Measurements from ENCODE around the gene SCAP.
"Not testable (repeated sequence)": the region's sequence is repeated elsewhere in the genome, so short reads cannot be mapped to it uniquely, and the experiment has no call there.

Gene SCAP

DNA sequence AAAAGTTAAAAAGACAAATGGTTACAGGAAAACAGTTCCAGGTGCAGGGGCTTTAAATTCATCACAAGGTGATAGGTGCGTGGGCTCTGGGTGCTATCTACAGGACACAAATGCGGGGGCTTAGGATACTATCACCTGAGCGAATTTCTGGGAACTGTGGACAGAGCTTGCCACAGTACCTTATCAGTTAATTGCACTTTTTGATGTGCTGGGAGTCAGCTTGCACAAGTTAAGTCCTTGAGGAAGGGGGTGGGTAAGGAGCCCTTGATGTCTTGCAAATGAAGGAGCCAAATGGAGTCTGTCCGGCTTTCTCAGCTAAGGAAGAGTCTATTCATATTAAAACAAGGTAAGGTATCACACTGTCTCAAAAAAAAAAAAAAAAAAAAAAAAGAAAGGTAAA, 6.0 kb upstream of the SCAP start:
- DNase-seq (ENCODE audit: low read depth in 3 of 3), result not testable (repeated sequence)

DNA sequence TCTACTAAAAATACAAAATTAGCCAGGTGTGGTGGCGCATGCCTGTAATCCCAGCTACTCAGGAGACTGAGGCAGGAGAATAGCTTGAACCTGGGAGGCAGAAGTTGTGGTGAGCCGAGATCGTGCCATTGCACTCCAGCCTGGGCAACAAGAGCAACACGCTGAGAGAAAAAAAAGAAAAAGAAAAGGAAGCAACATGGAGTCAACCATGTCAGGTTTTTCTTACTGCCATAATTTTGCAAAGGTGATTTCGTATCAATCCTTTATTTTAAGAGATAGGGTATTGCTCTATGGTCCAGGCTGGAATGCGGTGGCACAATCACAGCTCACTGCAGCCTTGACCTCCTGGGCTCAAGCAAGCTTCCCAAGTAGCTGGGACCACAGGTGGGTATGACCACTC, 4.5 kb upstream of the SCAP start:
- not testable (repeated sequence) for DNase-seq (ENCODE audit: low read depth in 3 of 3)

DNA sequence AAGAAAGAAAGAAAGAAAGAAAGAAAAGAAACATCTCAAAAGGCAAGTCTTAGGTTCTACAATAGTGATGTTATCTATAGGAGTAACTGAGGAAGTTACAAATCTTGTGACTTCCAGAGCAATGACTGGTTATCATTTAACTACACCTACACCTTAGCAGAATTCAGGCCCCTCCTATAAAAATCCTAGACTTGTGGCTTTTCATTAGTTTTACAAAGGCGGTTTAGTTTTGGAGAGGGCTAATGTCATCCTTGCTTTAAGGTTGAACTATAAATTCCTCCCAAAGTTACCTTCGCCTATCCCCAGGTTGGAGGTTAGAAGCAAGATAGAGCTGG, 4.1 kb upstream of the SCAP start:
- no peak for DNase-seq (ENCODE audit: low read depth in 3 of 3)

- no peak for DNase-seq (ENCODE audit: low read depth in 3 of 3)
Observed at GRCh38 chr3:47478022-47478421, 2.3 kb upstream of the SCAP start.

- no peak for DNase-seq (ENCODE audit: low read depth in 3 of 3)
Observed at GRCh38 chr3:47476644-47477199, 981 bp upstream of the SCAP start.

DNA sequence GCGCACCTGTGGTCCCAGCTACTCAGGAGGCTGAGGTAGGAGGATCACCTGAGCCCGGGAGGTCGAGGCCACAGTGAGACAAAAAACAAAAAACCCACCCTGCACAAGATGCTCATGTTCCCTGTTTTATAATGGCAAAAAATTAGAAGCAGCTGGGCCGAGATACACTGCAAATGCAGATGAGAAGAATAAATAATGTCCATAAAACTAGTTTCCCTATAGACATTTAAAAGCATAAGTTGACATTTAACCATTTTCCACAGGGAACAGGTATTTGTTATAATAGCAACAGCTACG, 537 bp upstream of the SCAP start:
- no peak for DNase-seq (ENCODE audit: low read depth in 3 of 3)

GRCh38 chr3:47475029-47475569, 642 bp downstream of the SCAP start:
- DNase-seq (ENCODE audit: low read depth in 3 of 3), result peak in 1 of 3 donors; percentile 18

- no peak for DNase-seq (ENCODE audit: low read depth in 3 of 3)
Observed at GRCh38 chr3:47473391-47473790, 2.4 kb downstream of the SCAP start.

DNA sequence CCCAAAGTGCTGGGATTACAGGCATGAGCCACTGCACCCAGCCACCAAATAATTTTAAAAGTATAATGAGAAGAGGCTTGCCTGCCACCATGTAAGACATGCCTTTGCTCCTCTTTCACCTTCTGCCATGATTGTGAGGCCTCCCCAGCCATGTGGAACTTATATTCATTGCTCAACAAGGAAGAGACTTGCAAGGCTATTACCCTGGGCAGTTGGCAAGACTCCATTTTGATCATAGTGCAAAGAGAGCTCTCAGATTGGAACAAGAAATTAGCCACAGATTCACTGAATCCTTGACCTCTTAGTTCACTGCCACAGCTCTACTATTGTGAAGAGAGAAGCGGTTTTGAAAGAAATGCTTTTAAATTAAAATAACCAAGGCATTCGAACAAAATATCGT, 6.1 kb downstream of the SCAP start:
- DNase-seq (ENCODE audit: low read depth in 3 of 3), result no peak

- DNase-seq (ENCODE audit: low read depth in 3 of 3), result not testable (repeated sequence)
Observed at GRCh38 chr3:47468315-47468714, 7.4 kb downstream of the SCAP start.

DNA sequence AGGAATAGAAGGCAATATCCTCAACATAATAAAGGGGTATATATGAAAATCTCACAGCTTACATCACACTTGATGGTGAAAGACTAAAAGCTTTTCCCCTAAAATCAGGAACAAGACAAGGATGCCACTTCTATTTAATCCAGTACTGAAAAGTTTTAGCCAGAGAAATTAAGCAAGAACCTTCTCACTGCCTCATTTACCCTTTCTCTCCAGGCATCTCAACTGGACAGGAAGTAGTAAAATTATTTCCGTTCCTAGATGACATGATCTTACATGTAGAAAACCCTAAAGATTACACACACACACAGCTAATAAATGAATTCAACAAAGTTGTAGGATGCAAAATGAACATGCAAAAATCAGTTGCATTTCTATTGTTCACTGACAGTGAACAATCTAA, 11.2 kb downstream of the SCAP start:
- no peak for DNase-seq (ENCODE audit: low read depth in 3 of 3)

GRCh38 chr3:47459534-47460085, 16.1 kb downstream of the SCAP start:
- DNase-seq (ENCODE audit: low read depth in 3 of 3), result not testable (repeated sequence)

DNA sequence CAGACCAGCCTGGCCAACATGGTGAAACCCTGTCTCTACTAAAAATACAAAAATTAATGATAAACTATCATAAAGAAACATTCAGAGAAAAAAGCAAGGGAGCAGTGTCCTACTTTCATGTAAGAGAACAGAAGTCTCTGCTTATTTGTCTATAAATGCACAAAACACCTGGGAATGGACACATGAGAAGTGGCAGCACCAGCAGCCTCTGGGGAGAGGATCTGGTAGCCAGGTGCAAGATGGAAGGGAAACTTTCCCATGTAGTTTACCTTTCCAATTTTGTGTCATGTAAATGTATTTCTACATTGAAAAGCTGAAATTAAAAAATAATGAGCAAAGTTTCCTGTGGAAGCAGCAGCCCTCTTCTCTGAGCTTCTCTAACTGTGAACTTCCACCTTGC, 18.8 kb downstream of the SCAP start:
- DNase-seq (ENCODE audit: low read depth in 3 of 3), result no peak

DNA sequence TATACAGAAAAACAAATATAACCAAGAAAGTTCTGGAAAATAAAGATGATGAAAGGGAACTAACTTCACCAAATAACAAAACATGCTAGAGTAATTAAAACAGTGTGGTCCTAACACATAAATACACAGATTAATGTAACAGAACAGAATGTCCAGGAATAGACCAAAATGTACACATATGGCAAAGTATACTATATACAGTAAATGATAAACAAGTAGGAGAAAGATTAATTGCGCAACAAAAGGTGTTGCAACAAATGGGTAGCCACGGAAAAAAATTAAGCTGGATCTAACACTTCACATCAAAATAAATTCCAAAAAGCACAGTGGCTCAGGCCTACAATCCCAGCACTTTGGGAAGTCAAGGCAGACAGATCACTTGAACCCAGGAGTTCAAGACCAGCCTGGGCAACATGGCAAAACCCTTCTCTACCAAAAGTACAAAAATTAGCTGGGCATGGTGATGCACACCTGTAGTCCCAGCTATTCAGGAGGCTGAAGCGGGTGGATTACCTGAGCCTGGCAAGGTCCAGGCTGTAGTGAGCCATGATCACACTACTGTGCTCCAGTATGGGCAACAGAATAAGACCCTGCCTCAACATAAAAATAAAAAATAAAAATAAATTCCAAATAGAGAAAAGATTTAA, 19.8 kb downstream of the SCAP start:
- DNase-seq (ENCODE audit: low read depth in 3 of 3), result no peak

DNA sequence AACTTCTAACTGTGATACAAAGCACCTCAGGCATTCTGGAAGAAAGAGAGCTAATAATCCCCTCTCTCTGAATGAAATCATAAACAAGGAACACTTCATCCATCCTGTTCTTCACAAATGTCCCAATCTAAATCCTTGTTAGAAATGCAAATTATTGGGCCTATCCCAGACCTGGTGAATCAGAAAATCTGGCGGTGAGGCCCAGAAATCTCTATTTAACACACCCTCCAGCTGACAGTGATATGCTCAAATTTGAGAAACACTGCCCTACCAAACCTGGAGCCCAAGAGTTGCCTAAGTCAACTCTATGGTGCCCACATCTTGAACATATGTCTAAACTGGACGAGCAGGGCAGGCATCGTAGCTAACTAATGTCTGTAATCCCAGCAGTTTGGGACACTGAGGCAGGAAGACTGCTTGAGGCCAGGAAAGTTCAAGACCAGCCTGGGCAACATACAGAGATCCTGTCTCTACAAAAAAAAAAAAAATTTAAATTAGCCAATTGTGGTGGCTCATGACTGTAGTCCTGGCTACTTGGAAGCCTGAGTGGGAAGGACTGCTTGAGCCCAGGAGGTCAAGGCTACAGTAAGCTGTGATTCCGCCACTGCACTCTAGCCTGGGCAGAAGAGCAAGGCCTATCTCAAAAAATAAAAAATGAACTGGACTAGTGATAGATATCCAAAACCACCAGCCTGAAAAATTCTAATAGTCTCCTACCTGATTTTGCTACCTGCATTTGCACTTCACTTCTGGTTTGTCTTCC, 23.1 kb downstream of the SCAP start:
- no peak for DNase-seq (ENCODE audit: low read depth in 3 of 3)

GRCh38 chr3:47444103-47444502, 31.6 kb downstream of the SCAP start:
- DNase-seq (ENCODE audit: low read depth in 3 of 3), result no peak

DNA sequence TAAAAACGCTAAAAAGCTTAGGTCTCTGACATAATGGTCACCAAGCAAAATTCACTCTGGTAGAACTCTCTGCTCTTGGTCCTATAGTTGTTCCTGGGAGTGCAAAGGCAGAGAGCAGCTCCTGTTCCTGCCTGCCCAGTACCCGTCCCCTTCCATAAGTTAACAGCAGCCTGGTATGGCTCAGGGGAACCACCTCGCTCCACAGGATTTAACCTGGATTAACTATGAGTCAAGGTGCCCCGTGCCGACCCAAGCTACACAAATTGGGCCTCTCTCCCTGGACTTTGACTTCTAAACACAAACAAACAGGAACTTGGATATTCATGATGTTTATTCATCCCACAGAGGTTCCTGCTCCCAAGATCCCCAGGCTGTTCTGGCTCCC, 32.1 kb downstream of the SCAP start:
- DNase-seq (ENCODE audit: low read depth in 3 of 3), result no peak

DNA sequence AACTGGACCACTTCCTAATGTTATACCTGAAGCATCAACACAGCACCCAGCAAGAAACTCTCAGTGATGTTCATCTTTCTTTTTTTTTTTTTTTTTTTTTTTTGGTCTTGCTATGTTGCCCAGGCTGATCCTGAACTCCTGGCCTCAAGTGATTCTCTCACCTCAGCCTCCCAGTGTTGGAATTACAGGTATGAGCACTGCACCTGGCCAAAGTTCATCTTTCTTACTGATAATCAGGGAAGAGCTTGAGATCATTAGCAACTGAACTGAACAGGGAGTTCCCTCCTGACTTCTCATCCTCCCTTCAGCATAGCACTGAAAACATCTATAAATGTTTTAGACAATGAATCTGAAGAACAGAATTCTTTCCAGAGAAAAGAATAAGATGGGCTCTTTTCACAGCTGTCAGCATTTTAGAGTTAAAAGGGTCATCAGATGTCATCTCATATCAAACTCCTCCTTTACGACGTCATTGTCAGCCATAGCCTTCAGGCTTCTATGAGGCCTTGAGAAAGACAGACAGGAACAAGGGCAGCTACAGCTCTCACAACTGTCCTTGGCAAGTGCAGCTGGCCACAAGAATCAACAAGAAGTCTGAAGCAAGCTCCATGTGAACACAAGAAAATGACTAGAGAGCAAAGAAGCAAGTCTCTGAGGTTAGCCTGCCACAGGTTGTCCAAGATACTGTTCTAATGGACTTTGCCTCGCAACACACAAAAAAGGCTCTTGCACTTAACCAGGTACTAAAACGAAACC, 33.8 kb downstream of the SCAP start:
- DNase-seq (ENCODE audit: low read depth in 3 of 3), result no peak

GRCh38 chr3:47440131-47440530, 35.6 kb downstream of the SCAP start:
- DNase-seq (ENCODE audit: low read depth in 3 of 3), result no peak

DNA sequence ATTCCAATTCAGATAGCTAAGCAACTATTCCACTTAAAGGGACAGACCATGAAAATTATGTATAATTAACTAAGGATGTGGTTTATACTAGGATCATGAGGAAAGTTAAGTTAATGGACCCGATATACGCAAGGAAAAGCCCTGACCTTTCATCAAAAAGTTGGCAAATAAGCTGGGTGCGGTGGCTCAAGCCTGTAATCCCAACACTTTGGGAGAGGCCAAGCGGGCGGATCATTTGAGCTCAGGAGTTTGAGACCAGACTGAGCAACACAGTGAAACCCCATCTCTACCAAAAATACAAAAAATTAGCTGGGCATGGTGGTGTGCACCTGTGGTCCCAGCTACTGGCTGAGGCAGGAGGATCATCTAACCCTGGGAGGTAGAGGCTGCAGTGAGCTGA, 39.6 kb downstream of the SCAP start:
- DNase-seq (ENCODE audit: low read depth in 3 of 3), result no peak

DNA sequence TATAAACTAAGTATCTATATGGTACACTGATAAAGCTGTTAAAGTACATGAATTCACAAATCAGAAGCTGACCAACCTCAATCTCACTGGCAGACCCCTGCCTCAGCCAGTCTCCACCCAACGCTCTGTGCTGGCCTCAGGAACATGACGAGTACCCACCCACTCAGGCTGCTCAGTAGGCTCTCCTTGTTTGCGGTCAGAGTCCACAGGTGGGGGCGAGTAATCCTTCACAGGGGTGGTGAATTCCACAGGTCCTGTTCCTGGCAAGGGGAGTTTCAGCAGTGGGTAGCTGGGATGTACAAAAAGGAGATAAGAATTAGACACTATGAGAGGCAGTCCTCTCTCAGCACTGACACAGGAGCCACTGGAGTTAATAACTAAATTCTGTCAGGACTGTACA, 40.9 kb downstream of the SCAP start:
- DNase-seq (ENCODE audit: low read depth in 3 of 3), result no peak

DNA sequence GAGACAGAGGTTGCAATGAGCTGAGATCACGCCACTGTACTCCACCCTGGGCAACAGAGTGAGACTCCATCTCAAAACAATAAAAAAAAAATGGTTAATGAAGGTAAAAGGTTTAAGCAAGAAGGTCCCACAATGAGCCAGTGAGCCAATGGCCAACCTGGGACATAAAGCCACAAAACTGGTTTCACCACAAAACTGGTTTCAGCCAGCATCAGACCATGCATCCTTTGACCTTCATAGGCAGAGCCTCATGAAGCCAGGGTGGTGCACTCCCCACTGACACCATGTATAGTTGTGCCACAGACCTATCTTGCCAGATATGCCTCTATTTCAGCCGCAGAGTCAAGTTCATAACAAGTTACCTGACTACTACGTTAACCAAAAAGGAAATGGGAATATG, 41.9 kb downstream of the SCAP start:
- DNase-seq (ENCODE audit: low read depth in 3 of 3), result no peak
